SK-N-MC (cell line): ENCODE measurements around the gene FUBP3.

ENCODE experiments used
- DNase-seq: peaks from one replicate; pipeline ENCODE4 v3.0.0-alpha.2; 2011; ENCODE audit warnings: low read depth, low spot score
- H3K27ac ChIP-seq: fragments of 200-600 bp; sonication (generic); 2 replicates; pipeline ENCODE4 v1.5.1; 2016; ENCODE audit warnings: mixed run types
- H3K36me3 ChIP-seq: fragments of 200-600 bp; sonication (generic); 2 replicates; pipeline ENCODE4 v1.6.1; 2017; ENCODE audit warnings: antibody characterized with exemption, low read length, mixed read lengths; ENCODE audit not compliant: insufficient read depth
- H3K4me3 ChIP-seq: fragments of 200-600 bp; sonication (generic); 2 replicates; pipeline ENCODE4 v1.5.1; 2016
- H3K9ac ChIP-seq: fragments of 200-600 bp; sonication (generic); 2 replicates; pipeline ENCODE4 v1.8.0; 2017; ENCODE audit warnings: mixed run types, mixed read lengths; ENCODE audit not compliant: insufficient read length
- H3K9me3 ChIP-seq: fragments of 200-600 bp; sonication (generic); 2 replicates; pipeline ENCODE4 v1.6.1; 2017; ENCODE audit warnings: low read depth, mild to moderate bottlenecking, antibody characterized with exemption, low read length, moderate library complexity, mixed read lengths
- EZH2 ChIP-seq: fragments of 200-600 bp; sonication (generic); IDR thresholded peaks from one replicate; pipeline ENCODE4 v1.6.1; 2017; ENCODE audit warnings: antibody characterized with exemption
- FOXP2 ChIP-seq: optimal IDR thresholded peaks from 2 replicates; pipeline ENCODE3; 2011; ENCODE audit warnings: mild to moderate bottlenecking, moderate library complexity; ENCODE audit not compliant: insufficient read depth; ENCODE audit errors: extremely low read length, control extremely low read depth
- POLR2AphosphoS5 ChIP-seq: IDR thresholded peaks from 2 replicates; pipeline ENCODE4 v1.6.1; 2012; ENCODE audit warnings: mild to moderate bottlenecking, low read depth, low read length, borderline replicate concordance

The FUBP3 gene

GRCh38 chr9:130539420-130540223 is 39.8 kb upstream of the FUBP3 start:
- no peak for DNase-seq
- Histone ChIP-seq H3K9me3 (no peaks in the 10 kb centered on the region), H3K36me3 (no peaks in the 10 kb centered on the region), H3K9ac (no peak overlapping the region), H3K27ac (no peak overlapping the region), H3K4me3 (no peak overlapping the region)
- no peak for TF ChIP-seq POLR2AphosphoS5
- no peak for TF ChIP-seq EZH2
- no peak for TF ChIP-seq FOXP2

GRCh38 chr9:130541533-130541932 is 37.8 kb upstream of the FUBP3 start:
- no peaks in the 10 kb centered on the region for H3K36me3 ChIP-seq
- TF ChIP-seq FOXP2 (no peak), POLR2AphosphoS5 (no peak), EZH2 (no peak)
- H3K27ac ChIP-seq = no peak overlapping the region
- no peak for DNase-seq
- no peak overlapping the region for H3K4me3 ChIP-seq
- no peak overlapping the region for H3K9ac ChIP-seq
- no peaks in the 10 kb centered on the region for H3K9me3 ChIP-seq

- TF ChIP-seq EZH2 (no peak), FOXP2 (no peak), POLR2AphosphoS5 (no peak)
- Histone ChIP-seq H3K4me3 (no peak overlapping the region), H3K27ac (no peak overlapping the region)
Measured at GRCh38 chr9:130542038-130542437, 37.3 kb upstream of the FUBP3 start.

GRCh38 chr9:130542457-130543228 is 36.7 kb upstream of the FUBP3 start:
- TF ChIP-seq POLR2AphosphoS5 (no peak), FOXP2 (no peak)
- no peak for DNase-seq

More at GRCh38 chr9:130542038-130542437, 37.3 kb upstream of the FUBP3 start:
- H3K9ac ChIP-seq = no peak overlapping the region
- H3K36me3 ChIP-seq = no peaks in the 10 kb centered on the region
- H3K9me3 ChIP-seq = no peaks in the 10 kb centered on the region
- DNase-seq = no peak

GRCh38 chr9:130543368-130543767 is 36.0 kb upstream of the FUBP3 start:
- DNase-seq = no peak
- no peaks in the 10 kb centered on the region for H3K9me3 ChIP-seq
- no peak overlapping the region for H3K9ac ChIP-seq
- no peaks in the 10 kb centered on the region for H3K36me3 ChIP-seq
- no peak for TF ChIP-seq FOXP2
- TF ChIP-seq POLR2AphosphoS5 = no peak
- no peak for TF ChIP-seq EZH2
- H3K4me3 ChIP-seq = no peak overlapping the region
- H3K27ac ChIP-seq = no peak overlapping the region

More at GRCh38 chr9:130542457-130543228, 36.7 kb upstream of the FUBP3 start:
- Histone ChIP-seq H3K9me3 (no peaks in the 10 kb centered on the region), H3K9ac (no peak overlapping the region), H3K4me3 (no peak overlapping the region), H3K27ac (no peak overlapping the region), H3K36me3 (no peaks in the 10 kb centered on the region)

- H3K27ac ChIP-seq = no peak overlapping the region
- no peaks in the 10 kb centered on the region for H3K36me3 ChIP-seq
- no peak overlapping the region for H3K4me3 ChIP-seq
Measured at GRCh38 chr9:130543859-130544258, 35.5 kb upstream of the FUBP3 start.

GRCh38 chr9:130544364-130544763 is 35.0 kb upstream of the FUBP3 start:
- DNase-seq = no peak
- H3K27ac ChIP-seq = no peak overlapping the region
- H3K9ac ChIP-seq = no peak overlapping the region
- no peaks in the 10 kb centered on the region for H3K36me3 ChIP-seq
- H3K4me3 ChIP-seq = no peak overlapping the region
- no peaks in the 10 kb centered on the region for H3K9me3 ChIP-seq
- TF ChIP-seq EZH2 (no peak), FOXP2 (no peak), POLR2AphosphoS5 (no peak)

More at GRCh38 chr9:130543859-130544258, 35.5 kb upstream of the FUBP3 start:
- DNase-seq = no peak
- Histone ChIP-seq H3K9me3 (no peaks in the 10 kb centered on the region), H3K9ac (no peak overlapping the region)
- TF ChIP-seq POLR2AphosphoS5 (no peak), FOXP2 (no peak), EZH2 (no peak)

- Histone ChIP-seq H3K36me3 (no peaks in the 10 kb centered on the region), H3K4me3 (no peak overlapping the region), H3K9ac (no peak overlapping the region), H3K27ac (no peak overlapping the region), H3K9me3 (no peaks in the 10 kb centered on the region)
- no peak for DNase-seq
- no peak for TF ChIP-seq POLR2AphosphoS5
- no peak for TF ChIP-seq FOXP2
- TF ChIP-seq EZH2 = no peak
Measured at GRCh38 chr9:130548103-130548502, 31.3 kb upstream of the FUBP3 start.
